ENCODE measurements around the gene MYCBP2.
"Not testable (repeated sequence)": the region's sequence is repeated elsewhere in the genome, so short reads cannot be mapped to it uniquely, and the experiment has no call there.

Gene MYCBP2

GRCh38 chr13:77219401-77219800 is 107.5 kb downstream of the MYCBP2 start:
- DNase-seq (ENCODE audit: low spot score), result no peak
- FAIRE-seq, result no peak

- no peak for FAIRE-seq
Observed at GRCh38 chr13:77218274-77218673, 108.6 kb downstream of the MYCBP2 start.

GRCh38 chr13:77215543-77215942 is 111.4 kb downstream of the MYCBP2 start:
- DNase-seq (ENCODE audit: low spot score), result no peak

More at GRCh38 chr13:77218274-77218673, 108.6 kb downstream of the MYCBP2 start:
- DNase-seq (ENCODE audit: low spot score), result no peak

GRCh38 chr13:77213644-77214043 is 113.2 kb downstream of the MYCBP2 start:
- FAIRE-seq (no peak), DNase-seq (ENCODE audit: low spot score) (no peak)

More at GRCh38 chr13:77215543-77215942, 111.4 kb downstream of the MYCBP2 start:
- FAIRE-seq, result no peak

- DNase-seq (ENCODE audit: low spot score) (no peak), FAIRE-seq (no peak)
Observed at GRCh38 chr13:77207943-77208342, 119.0 kb downstream of the MYCBP2 start.

- not testable (repeated sequence) for FAIRE-seq; DNase-seq (ENCODE audit: low spot score)
Observed at GRCh38 chr13:77198995-77199394, 127.9 kb downstream of the MYCBP2 start.

GRCh38 chr13:77196052-77196618 is 130.8 kb downstream of the MYCBP2 start:
- DNase-seq (ENCODE audit: low spot score), result no peak
- no peak for FAIRE-seq

GRCh38 chr13:77190349-77190958 is 136.4 kb downstream of the MYCBP2 start:
- FAIRE-seq (no peak), DNase-seq (ENCODE audit: low spot score) (no peak)

GRCh38 chr13:77185721-77186120 is 141.2 kb downstream of the MYCBP2 start:
- DNase-seq (ENCODE audit: low spot score) (no peak), FAIRE-seq (no peak)

GRCh38 chr13:77184455-77184854 is 142.4 kb downstream of the MYCBP2 start:
- no peak for FAIRE-seq

GRCh38 chr13:77180011-77180410 is 146.9 kb downstream of the MYCBP2 start:
- FAIRE-seq, result no peak
- DNase-seq (ENCODE audit: low spot score), result no peak

More at GRCh38 chr13:77184455-77184854, 142.4 kb downstream of the MYCBP2 start:
- no peak for DNase-seq (ENCODE audit: low spot score)

- DNase-seq (ENCODE audit: low spot score) (no peak), FAIRE-seq (no peak)
Observed at GRCh38 chr13:77177646-77178045, 149.2 kb downstream of the MYCBP2 start.

- FAIRE-seq (no peak), DNase-seq (ENCODE audit: low spot score) (no peak)
Observed at GRCh38 chr13:77176350-77176749, 150.5 kb downstream of the MYCBP2 start.

- DNase-seq (ENCODE audit: low spot score) (no peak), FAIRE-seq (no peak)
Observed at GRCh38 chr13:77172650-77173049, 154.2 kb downstream of the MYCBP2 start.

GRCh38 chr13:77171451-77171850 is 155.4 kb downstream of the MYCBP2 start:
- no peak for DNase-seq (ENCODE audit: low spot score)
- no peak for FAIRE-seq

- no peak for FAIRE-seq
Observed at GRCh38 chr13:77168237-77168636, 158.7 kb downstream of the MYCBP2 start.

GRCh38 chr13:77150651-77151050 is 176.2 kb downstream of the MYCBP2 start:
- no peak for FAIRE-seq
- DNase-seq (ENCODE audit: low spot score), result no peak

More at GRCh38 chr13:77168237-77168636, 158.7 kb downstream of the MYCBP2 start:
- no peak for DNase-seq (ENCODE audit: low spot score)

GRCh38 chr13:77143431-77143830 is 183.5 kb downstream of the MYCBP2 start:
- DNase-seq (ENCODE audit: low spot score) (no peak), FAIRE-seq (no peak)

- no peak for FAIRE-seq
Observed at GRCh38 chr13:77139306-77139705, 187.6 kb downstream of the MYCBP2 start.

GRCh38 chr13:77138813-77139212 is 188.1 kb downstream of the MYCBP2 start:
- FAIRE-seq, result no peak
- no peak for DNase-seq (ENCODE audit: low spot score)

More at GRCh38 chr13:77139306-77139705, 187.6 kb downstream of the MYCBP2 start:
- DNase-seq (ENCODE audit: low spot score), result no peak

- FAIRE-seq (no peak), DNase-seq (ENCODE audit: low spot score) (no peak)
Observed at GRCh38 chr13:77136902-77137420, 189.9 kb downstream of the MYCBP2 start.

GRCh38 chr13:77124423-77124822 is 202.5 kb downstream of the MYCBP2 start:
- DNase-seq (ENCODE audit: low spot score), result no peak
- FAIRE-seq, result no peak

- no peak for DNase-seq (ENCODE audit: low spot score)
- no peak for FAIRE-seq
Observed at GRCh38 chr13:77118134-77118533, 208.8 kb downstream of the MYCBP2 start.

Measured in RCC 7860 (cell line).